SK-N-SH treated with all-trans-retinoic acid at 6 μM for 48 hours (cell line): Measurements from ENCODE around the gene ZNF670.

Experiments
- ARNTL ChIP-seq: fragments of 450-650 bp; formaldehyde crosslinking; IDR thresholded peaks from 2 replicates; pipeline ENCODE4 v1.5.0; 2020; ENCODE audit warnings: low read depth, mild to moderate bottlenecking, moderate library complexity, borderline replicate concordance
- CSDC2 ChIP-seq: fragments of 250-450 bp; sonication (Bioruptor Pico); IDR thresholded peaks from 2 replicates; pipeline ENCODE4 v1.5.0; 2020; ENCODE audit warnings: mild to moderate bottlenecking, moderate library complexity
- ESRRG ChIP-seq: fragments of 250-450 bp; sonication (Bioruptor Pico); IDR thresholded peaks from 2 replicates; pipeline ENCODE4 v1.6.1; 2021; ENCODE audit warnings: mild to moderate bottlenecking
- PPARA ChIP-seq: fragments of 250-450 bp; sonication (Bioruptor Pico); IDR thresholded peaks from 2 replicates; pipeline ENCODE4 v1.5.0; 2020; ENCODE audit warnings: mild to moderate bottlenecking, borderline replicate concordance
- ZC3H10 ChIP-seq: fragments of 250-450 bp; sonication (Bioruptor Pico); IDR thresholded peaks from 2 replicates; pipeline ENCODE4 v1.5.1; 2021; ENCODE audit warnings: mild to moderate bottlenecking, moderate library complexity
- ZFP30 ChIP-seq: fragments of 450-650 bp; formaldehyde crosslinking; IDR thresholded peaks from 2 replicates; pipeline ENCODE4 v1.5.0; 2022; ENCODE audit warnings: mild to moderate bottlenecking, moderate library complexity
- TF ChIP-seq, protein P1 (sequence below): fragments of 250-450 bp; sonication (Bioruptor Pico); IDR thresholded peaks from 2 replicates; pipeline ENCODE4 v1.5.1; 2020; ENCODE audit warnings: low read depth, mild to moderate bottlenecking, moderate library complexity
- TF ChIP-seq, protein P2 (sequence below): fragments of 250-450 bp; sonication (Bioruptor Pico); IDR thresholded peaks from 2 replicates; pipeline ENCODE4 v1.5.0; 2020; ENCODE audit warnings: mild to moderate bottlenecking, moderate library complexity

DNA sequence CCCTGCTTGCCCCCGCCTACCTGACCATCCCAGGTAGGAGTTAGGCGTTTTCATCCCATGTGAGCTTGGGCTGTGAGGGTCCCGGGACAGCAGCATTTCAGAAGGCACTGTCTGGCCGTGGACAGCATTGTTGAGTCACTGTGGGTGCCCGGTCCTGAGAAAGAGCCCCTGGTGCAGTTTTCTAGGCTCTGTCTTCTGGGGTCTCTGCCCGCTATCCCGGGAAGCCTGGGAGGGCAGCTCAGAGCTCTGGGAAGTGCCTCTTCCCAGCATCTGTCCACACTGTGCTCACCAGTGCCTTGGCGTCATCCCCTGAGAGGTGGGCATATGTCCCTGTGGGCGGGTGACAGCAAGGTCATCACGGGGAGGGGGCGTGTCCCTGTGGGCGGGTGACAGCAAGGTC is 36.9 kb upstream of the ZNF670 start:
- TF ChIP-seq ZC3H10 (CRISPR knock-in tag), result no peak
- no peak for TF ChIP-seq ZFP30 (CRISPR knock-in tag)
- no peak for TF ChIP-seq CSDC2 (CRISPR knock-in tag)
- TF ChIP-seq ARNTL (CRISPR knock-in tag), result no peak
- TF ChIP-seq ESRRG (CRISPR knock-in tag), result no peak
- TF ChIP-seq, protein P1, sequence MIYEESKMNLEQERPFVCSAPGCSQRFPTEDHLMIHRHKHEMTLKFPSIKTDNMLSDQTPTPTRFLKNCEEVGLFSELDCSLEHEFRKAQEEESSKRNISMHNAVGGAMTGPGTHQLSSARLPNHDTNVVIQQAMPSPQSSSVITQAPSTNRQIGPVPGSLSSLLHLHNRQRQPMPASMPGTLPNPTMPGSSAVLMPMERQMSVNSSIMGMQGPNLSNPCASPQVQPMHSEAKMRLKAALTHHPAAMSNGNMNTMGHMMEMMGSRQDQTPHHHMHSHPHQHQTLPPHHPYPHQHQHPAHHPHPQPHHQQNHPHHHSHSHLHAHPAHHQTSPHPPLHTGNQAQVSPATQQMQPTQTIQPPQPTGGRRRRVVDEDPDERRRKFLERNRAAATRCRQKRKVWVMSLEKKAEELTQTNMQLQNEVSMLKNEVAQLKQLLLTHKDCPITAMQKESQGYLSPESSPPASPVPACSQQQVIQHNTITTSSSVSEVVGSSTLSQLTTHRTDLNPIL (CRISPR knock-in tag), result no peak
- TF ChIP-seq, protein P2, sequence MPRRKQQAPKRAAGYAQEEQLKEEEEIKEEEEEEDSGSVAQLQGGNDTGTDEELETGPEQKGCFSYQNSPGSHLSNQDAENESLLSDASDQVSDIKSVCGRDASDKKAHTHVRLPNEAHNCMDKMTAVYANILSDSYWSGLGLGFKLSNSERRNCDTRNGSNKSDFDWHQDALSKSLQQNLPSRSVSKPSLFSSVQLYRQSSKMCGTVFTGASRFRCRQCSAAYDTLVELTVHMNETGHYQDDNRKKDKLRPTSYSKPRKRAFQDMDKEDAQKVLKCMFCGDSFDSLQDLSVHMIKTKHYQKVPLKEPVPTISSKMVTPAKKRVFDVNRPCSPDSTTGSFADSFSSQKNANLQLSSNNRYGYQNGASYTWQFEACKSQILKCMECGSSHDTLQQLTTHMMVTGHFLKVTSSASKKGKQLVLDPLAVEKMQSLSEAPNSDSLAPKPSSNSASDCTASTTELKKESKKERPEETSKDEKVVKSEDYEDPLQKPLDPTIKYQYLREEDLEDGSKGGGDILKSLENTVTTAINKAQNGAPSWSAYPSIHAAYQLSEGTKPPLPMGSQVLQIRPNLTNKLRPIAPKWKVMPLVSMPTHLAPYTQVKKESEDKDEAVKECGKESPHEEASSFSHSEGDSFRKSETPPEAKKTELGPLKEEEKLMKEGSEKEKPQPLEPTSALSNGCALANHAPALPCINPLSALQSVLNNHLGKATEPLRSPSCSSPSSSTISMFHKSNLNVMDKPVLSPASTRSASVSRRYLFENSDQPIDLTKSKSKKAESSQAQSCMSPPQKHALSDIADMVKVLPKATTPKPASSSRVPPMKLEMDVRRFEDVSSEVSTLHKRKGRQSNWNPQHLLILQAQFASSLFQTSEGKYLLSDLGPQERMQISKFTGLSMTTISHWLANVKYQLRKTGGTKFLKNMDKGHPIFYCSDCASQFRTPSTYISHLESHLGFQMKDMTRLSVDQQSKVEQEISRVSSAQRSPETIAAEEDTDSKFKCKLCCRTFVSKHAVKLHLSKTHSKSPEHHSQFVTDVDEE (CRISPR knock-in tag), result no peak
- TF ChIP-seq PPARA (CRISPR knock-in tag), result no peak
